Measurements from ENCODE around the gene CEP126. TPM values are rescaled to one million over a fixed set of nuclear protein-coding genes. Genes with fewer than 3 reads are reported as not detected.

CEP126 gene
- total RNA-seq, 1 experiment from 2014 or later: 2.0 TPM

GRCh38 chr11:101913656-101914055 lies 1.2 kb upstream of the CEP126 start:
- no peak for DNase-seq (ENCODE audit: low read depth, low spot score)
- ChIA-PET CTCF (interaction anchor here (1.6 kb wide), 1 partner anchor 94 kb away, joined by 4 read pairs; no protein-coding TSS in a partner anchor), RAD21 (ENCODE audit: low non-redundant PET in 1 of 2, low total read pairs in 2 of 2, uncharacterized antibody in 2 of 2, unreplicated experiment in 2 of 2) (no interaction called here), POLR2A (no interaction called here)
- Histone ChIP-seq H3K27me3 (ENCODE audit: insufficient read depth, low read length) (no peaks in the 10 kb centered on the region), H3K4me3 (replicated peaks in 1 of 2; ENCODE audit: low read depth in 1 of 2, low read length in 2 of 2) (no peak overlapping the region), H3K9me3 (ENCODE audit: control insufficient read depth in 1 of 2, insufficient read depth in 1 of 2, low read depth in 1 of 2, low read length in 2 of 2) (no peaks in the 10 kb centered on the region), H3K9me2 (ENCODE audit: insufficient read depth) (no peaks in the 10 kb centered on the region), H3K36me3 (ENCODE audit: control insufficient read depth in 1 of 2, insufficient read depth in 2 of 2, low read length in 2 of 2) (no peaks in the 10 kb centered on the region), H4K20me1 (ENCODE audit: insufficient read depth) (no peaks in the 10 kb centered on the region), H3K79me2 (ENCODE audit: insufficient read depth, low read length) (no peaks in the 10 kb centered on the region), H3K9ac (ENCODE audit: low read length) (no peak overlapping the region), H3K4me2 (ENCODE audit: low read length) (peak overlapping the region; percentile 84), H2AFZ (ENCODE audit: low read depth, low read length, poor library complexity, severe bottlenecking) (peak overlapping the region; percentile 82), H3K27ac (ENCODE audit: low read depth, low read length) (no peak overlapping the region), H3K4me1 (ENCODE audit: control insufficient read depth in 1 of 2, insufficient read depth in 2 of 2, low read length in 2 of 2) (peaks cover 5 to 23% of the 10 kb centered on the region in 2 experiments; a peak in 3 of 4 replicates)
- ATAC-seq: no peak
- intact Hi-C loops (cut with micrococcal nuclease): no loop called here
- no TSS peak for BruUV-seq (replicated peaks)
- TF ChIP-seq EZH2 (IDR thresholded peaks at IDR 0.05): no peak
- TF ChIP-seq MAX (IDR thresholded peaks at IDR 0.05): no peak
- TF ChIP-seq RAD21 (IDR thresholded peaks at IDR 0.05; ENCODE audit: low read depth): no peak
- TF ChIP-seq CTCF (IDR thresholded peaks at IDR 0.05 in 2 of 3, conservative IDR thresholded peaks at IDR 0.05 in 1 of 3; ENCODE audit: borderline replicate concordance in 1 of 3, insufficient read depth in 1 of 3, low read depth in 2 of 3, low read length in 2 of 3): no peak
- no peak for TF ChIP-seq YY1 (IDR thresholded peaks at IDR 0.05; ENCODE audit: extremely low read depth, insufficient replicate concordance, low read depth, low read length)
- TF ChIP-seq SIN3A (IDR thresholded peaks at IDR 0.05; ENCODE audit: low read depth): no peak
- no peak for TF ChIP-seq ZFX (IDR thresholded peaks at IDR 0.05)
- TF ChIP-seq ELF1 (IDR thresholded peaks at IDR 0.05; ENCODE audit: borderline replicate concordance, low read depth): no peak
- TF ChIP-seq SRF (IDR thresholded peaks at IDR 0.05; ENCODE audit: low read depth): no peak
- TF ChIP-seq CBX3 (IDR thresholded peaks at IDR 0.05; ENCODE audit: low read depth): no peak
- no peak for TF ChIP-seq SP1 (IDR thresholded peaks at IDR 0.05; ENCODE audit: low read depth)
- no peak for TF ChIP-seq POLR2AphosphoS5 (IDR thresholded peaks at IDR 0.05; ENCODE audit: low read depth, low read length)
- TF ChIP-seq JUND (IDR thresholded peaks at IDR 0.05): no peak
- no peak for TF ChIP-seq ZNF274 (IDR thresholded peaks at IDR 0.05; ENCODE audit: low read depth, low read length)
- TF ChIP-seq ZBTB33 (IDR thresholded peaks at IDR 0.05; ENCODE audit: extremely low read depth, insufficient replicate concordance, low read length): no peak
- no peak for TF ChIP-seq TCF7L2 (IDR thresholded peaks at IDR 0.05; ENCODE audit: borderline replicate concordance, extremely low read depth, insufficient read depth, insufficient read length)
- TF ChIP-seq REST (IDR thresholded peaks at IDR 0.05; ENCODE audit: low read depth): no peak
